CD4-positive, alpha-beta memory T cell (primary cell): ENCODE data around the gene NEK1. TPM values are rescaled to one million over a fixed set of nuclear protein-coding genes. Genes with fewer than 3 reads are reported as not detected.
A peak's percentile ranks its signal among the peaks of the same experiment; 100 is the strongest.

Experiments
- CTCF ChIA-PET: fragments of 350-600 bp; sonication (Branson Sonifier 250); formaldehyde crosslinking; loops from one replicate; lab custom pipeline; 2021; ENCODE audit warnings: inconsistent platforms; ENCODE audit not compliant: partially characterized antibody; lab: Charles Lee
- POLR2A ChIA-PET: fragments of 350-600 bp; sonication (Branson Sonifier 250); formaldehyde crosslinking; loops from one replicate; lab custom pipeline; 2021; ENCODE audit not compliant: partially characterized antibody; lab: Charles Lee
- DNase-seq, 5 donors: peaks; one replicate each; pipeline versions ENCODE4 v3.0.0 to v3.0.0-alpha.2; 2020 to 2022; ENCODE audit warnings: mixed read lengths in 1 of 5
- H3K27ac ChIP-seq: one replicate; pipeline ENCODE4 v1.7.0; 2013; ENCODE audit warnings: low read depth, low read length
- H3K27me3 ChIP-seq: 2 replicates; pipeline ENCODE4 v1.7.0; 2013; ENCODE audit warnings: mild to moderate bottlenecking, low read length, moderate library complexity; ENCODE audit not compliant: insufficient read depth
- H3K36me3 ChIP-seq: 2 replicates; pipeline ENCODE4 v1.7.0; 2013; ENCODE audit warnings: mild to moderate bottlenecking, low read length, moderate library complexity; ENCODE audit not compliant: insufficient read depth
- H3K4me1 ChIP-seq: 2 replicates; pipeline ENCODE4 v1.7.0; 2013; ENCODE audit warnings: mild to moderate bottlenecking, low read length, moderate library complexity; ENCODE audit not compliant: insufficient read depth
- H3K4me3 ChIP-seq, 2 donors: one replicate each; pipeline ENCODE4 v1.7.0; 2013; ENCODE audit warnings: low read length in 2 of 2, mild to moderate bottlenecking in 1 of 2
- H3K9me3 ChIP-seq, 2 donors: one replicate each; pipeline ENCODE4 v1.7.0; 2013; ENCODE audit warnings: low read length in 2 of 2, control low read depth in 1 of 2; ENCODE audit not compliant: control insufficient read depth in 1 of 2
- H3K27ac Mint-ChIP-seq, 7 donors: one replicate each; pipeline ENCODE4 v1.8.0; 2020 to 2021; ENCODE audit warnings: mixed read lengths in 7 of 7, mild to moderate bottlenecking in 6 of 7, inconsistent platforms in 3 of 7, moderate library complexity in 3 of 7
- H3K27me3 Mint-ChIP-seq, 2 donors: one replicate each; pipeline ENCODE4 v1.8.0; 2020 to 2021; ENCODE audit warnings: mixed read lengths in 2 of 2
- H3K36me3 Mint-ChIP-seq, 2 donors: one replicate each; pipeline ENCODE4 v1.8.0; 2020 to 2021; ENCODE audit warnings: mixed read lengths in 2 of 2, inconsistent platforms in 1 of 2, mild to moderate bottlenecking in 1 of 2
- H3K4me1 Mint-ChIP-seq, 4 donors: one replicate each; pipeline ENCODE4 v1.8.0; 2020 to 2021; ENCODE audit warnings: mixed read lengths in 4 of 4, mild to moderate bottlenecking in 1 of 4
- H3K4me3 Mint-ChIP-seq, 8 donors: one replicate each; pipeline ENCODE4 v1.8.0; 2020 to 2021; ENCODE audit warnings: mixed read lengths in 8 of 8, mild to moderate bottlenecking in 7 of 8, moderate library complexity in 6 of 8, inconsistent platforms in 3 of 8
- H3K9me3 Mint-ChIP-seq, 8 donors: one replicate each; pipeline ENCODE4 v1.8.0; 2020 to 2021; ENCODE audit warnings: mixed read lengths in 8 of 8, mild to moderate bottlenecking in 5 of 8, inconsistent platforms in 3 of 8, moderate library complexity in 1 of 8
- intact Hi-C: fragments of 100-400 bp; cut with micrococcal nuclease; formaldehyde crosslinking; loops from one replicate; pipeline ENCODE4 v1.15.1; 2023
- polyA plus RNA-seq, 2 donors: library from polyadenylated mRNA; unstranded; fragments of 300-500 nt; fragmentation: Illumina TruSeq; gene quantifications; one replicate each; pipeline ENCODE4 v1.2.3, GENCODE V29; 2021
- total RNA-seq, 2 experiments: library from RNA; stranded (reverse); gene quantifications; one replicate each; pipeline ENCODE4 v1.2.3, GENCODE V29; 2021

The NEK1 gene
- total and polyA plus RNA-seq, 4 experiments from 2014 or later: 6.1 to 24.1 (median 13.9) TPM

DNA sequence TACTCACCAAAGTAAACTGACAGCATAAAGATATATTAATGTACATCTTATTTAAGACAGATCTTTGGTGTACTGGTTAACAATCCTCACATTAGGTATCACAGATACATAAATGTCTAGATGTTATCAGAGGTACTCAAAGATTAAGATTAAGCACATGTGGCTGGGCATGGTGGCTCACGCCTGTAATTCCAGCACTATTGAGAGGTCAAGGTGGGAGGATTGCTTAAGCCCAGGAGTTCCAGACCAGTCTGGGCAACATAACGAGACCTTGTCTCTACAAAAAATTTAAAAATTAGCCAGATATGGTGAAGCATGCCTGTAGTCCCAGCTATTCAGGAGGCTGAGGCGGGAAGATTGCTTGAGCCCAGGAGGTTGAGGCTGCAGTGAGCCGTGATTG, 195.9 kb downstream of the NEK1 start:
- Histone ChIP-seq H3K9me3 (no peaks in the 10 kb centered on the region), H3K36me3 (no peaks in the 10 kb centered on the region), H3K4me1 (peaks cover 4% of the 10 kb centered on the region), H3K27me3 (no peaks in the 10 kb centered on the region), H3K27ac (no peak overlapping the region), H3K4me3 (no peak overlapping the region)
- H3K4me3 Mint-ChIP-seq: no peak overlapping the region
- no peak for DNase-seq
- peaks cover 14 to 23% of the 10 kb centered on the region in 2 donors for H3K36me3 Mint-ChIP-seq
- no peaks in the 10 kb centered on the region for H3K9me3 Mint-ChIP-seq
- H3K27me3 Mint-ChIP-seq: no peaks in the 10 kb centered on the region
- H3K4me1 Mint-ChIP-seq: peaks cover 0 to 13% (median 7%) of the 10 kb centered on the region in 4 donors
- ChIA-PET POLR2A (no interaction called here), CTCF (no interaction called here)
- intact Hi-C loops: no loop called here
- H3K27ac Mint-ChIP-seq: no peak overlapping the region

DNA sequence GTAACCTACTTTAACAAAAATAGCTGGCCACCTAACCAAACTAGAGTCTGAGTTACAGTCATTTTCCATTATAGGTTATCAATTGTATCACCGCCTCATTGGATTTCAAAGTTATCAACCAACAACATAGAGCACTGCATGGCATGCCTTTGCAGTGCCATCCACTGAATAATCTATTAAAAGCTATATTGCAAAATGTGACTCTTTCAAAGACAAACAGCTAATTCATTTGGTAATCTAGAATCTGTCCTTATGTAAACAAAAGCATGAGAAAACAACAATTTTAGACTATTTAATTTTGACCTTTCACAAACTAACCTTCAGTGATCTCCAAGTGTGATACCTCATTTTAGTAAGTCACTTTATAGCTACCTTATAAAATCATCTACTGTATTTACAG, 197.5 kb downstream of the NEK1 start:
- Mint-ChIP-seq H3K27ac (no peak overlapping the region), H3K4me3 (no peak overlapping the region), H3K27me3 (no peaks in the 10 kb centered on the region), H3K4me1 (peaks cover 13 to 28% (median 15%) of the 10 kb centered on the region in 4 donors), H3K9me3 (no peaks in the 10 kb centered on the region), H3K36me3 (peaks cover 11 to 17% of the 10 kb centered on the region in 2 donors)
- ChIA-PET POLR2A (no interaction called here), CTCF (no interaction called here)
- no peak for DNase-seq
- peaks cover 19% of the 10 kb centered on the region for H3K4me1 ChIP-seq
- intact Hi-C loops: no loop called here
- H3K27me3 ChIP-seq: no peaks in the 10 kb centered on the region
- no peaks in the 10 kb centered on the region for H3K9me3 ChIP-seq
- H3K4me3 ChIP-seq: no peak overlapping the region
- H3K36me3 ChIP-seq: no peaks in the 10 kb centered on the region
- H3K27ac ChIP-seq: no peak overlapping the region

DNA sequence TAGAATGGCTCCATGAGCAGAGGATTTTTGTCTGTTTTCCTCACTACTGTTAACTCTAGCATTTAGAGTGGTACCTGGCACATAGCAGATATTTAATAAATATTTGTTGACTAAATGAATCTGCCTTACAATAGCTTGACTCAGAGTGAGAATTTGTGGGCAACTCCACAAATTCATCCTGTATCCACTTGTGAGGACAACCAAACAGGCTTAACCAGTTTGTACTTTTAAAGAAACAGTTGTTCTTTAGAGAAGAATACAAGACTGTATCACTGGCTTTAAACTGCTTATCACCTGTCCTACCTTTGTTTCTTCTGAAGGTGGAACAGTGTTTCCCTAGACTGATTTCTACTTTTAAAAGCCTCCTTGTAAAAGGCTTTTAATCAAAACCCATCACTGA, 200.3 kb downstream of the NEK1 start:
- POLR2A ChIA-PET: interaction anchor here (1.9 kb wide), 1 partner anchor 402 kb away, joined by 7 read pairs; the partner anchor contains the start of gene CBR4
- no peaks in the 10 kb centered on the region for H3K9me3 ChIP-seq
- Mint-ChIP-seq H3K4me1 (peaks cover 13 to 31% (median 15%) of the 10 kb centered on the region in 4 donors), H3K36me3 (peaks cover 2 to 3% of the 10 kb centered on the region in 2 donors), H3K9me3 (no peaks in the 10 kb centered on the region), H3K27me3 (no peaks in the 10 kb centered on the region), H3K4me3 (no peak overlapping the region), H3K27ac (peak overlapping the region in 5 of 7 donors; percentile 27 to 75 (median 68))
- intact Hi-C loops: no loop called here
- no peak overlapping the region for H3K27ac ChIP-seq
- DNase-seq: no peak
- H3K36me3 ChIP-seq: no peaks in the 10 kb centered on the region
- H3K27me3 ChIP-seq: no peaks in the 10 kb centered on the region
- CTCF ChIA-PET: no interaction called here
- H3K4me3 ChIP-seq: no peak overlapping the region
- peaks cover 22% of the 10 kb centered on the region for H3K4me1 ChIP-seq

DNA sequence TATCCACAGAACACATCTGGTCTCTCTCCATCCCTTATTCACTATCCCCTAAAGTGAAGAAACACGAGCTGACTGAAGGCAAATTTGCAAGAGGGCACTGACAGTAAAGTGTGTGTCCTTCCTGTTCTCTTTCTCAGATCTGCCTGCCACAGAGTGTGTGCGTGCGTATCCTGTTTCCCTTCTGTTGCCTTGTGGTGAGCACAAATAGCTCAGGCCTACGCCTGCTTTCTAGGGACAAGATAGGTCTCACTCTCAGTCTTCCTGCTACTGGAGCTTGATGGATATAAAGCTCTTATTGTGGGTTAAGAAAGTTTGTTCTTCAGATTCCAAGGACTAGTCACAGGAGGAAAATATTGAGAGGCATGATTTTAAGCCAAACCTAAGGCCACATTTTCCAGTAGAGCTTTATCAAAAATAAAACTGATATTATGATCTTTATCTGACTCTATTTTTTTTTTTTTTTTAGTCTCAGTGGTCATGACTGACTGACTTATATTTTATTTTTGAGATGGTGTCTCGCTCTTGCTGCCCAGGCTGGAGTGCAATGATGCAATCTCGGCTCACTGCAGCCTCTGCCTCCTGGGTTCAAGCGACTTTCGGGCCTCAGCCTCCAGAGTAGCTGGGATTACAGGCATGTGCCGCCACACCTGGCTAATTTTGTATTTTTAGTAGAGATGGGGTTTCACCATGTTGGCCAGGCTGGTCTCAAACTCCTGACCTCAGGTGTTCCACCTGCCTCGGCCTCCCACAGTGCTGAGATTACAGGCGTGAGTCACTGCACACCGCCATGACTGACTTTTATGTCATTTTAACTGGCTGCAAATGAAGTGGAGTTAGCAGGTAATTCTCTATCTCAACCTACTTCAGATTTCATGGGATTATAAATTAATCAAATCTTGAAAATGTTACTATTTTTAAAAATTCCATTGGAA, 201.3 kb downstream of the NEK1 start:
- Mint-ChIP-seq H3K36me3 (peaks cover 0 to 1% of the 10 kb centered on the region in 2 donors), H3K9me3 (no peaks in the 10 kb centered on the region), H3K27ac (peak overlapping the region; percentile 15 to 83 (median 59)), H3K4me3 (peak overlapping the region; percentile 2 to 64 (median 46)), H3K4me1 (peaks cover 13 to 31% (median 14%) of the 10 kb centered on the region in 4 donors), H3K27me3 (no peaks in the 10 kb centered on the region)
- Histone ChIP-seq H3K9me3 (no peaks in the 10 kb centered on the region), H3K4me3 (no peak overlapping the region), H3K36me3 (no peaks in the 10 kb centered on the region), H3K27ac (no peak overlapping the region), H3K27me3 (no peaks in the 10 kb centered on the region), H3K4me1 (peaks cover 22% of the 10 kb centered on the region)
- intact Hi-C loops: no loop called here
- CTCF ChIA-PET: no interaction called here
- POLR2A ChIA-PET: interaction anchor here (0.9 to 1.9 kb wide), 4 partner anchors 9 to 401 kb away, joined by 3 to 7 read pairs (median 5); partner anchors contain the start of genes CBR4 and NEK1
- peak; percentile 55 to 69 (median 61) for DNase-seq

DNA sequence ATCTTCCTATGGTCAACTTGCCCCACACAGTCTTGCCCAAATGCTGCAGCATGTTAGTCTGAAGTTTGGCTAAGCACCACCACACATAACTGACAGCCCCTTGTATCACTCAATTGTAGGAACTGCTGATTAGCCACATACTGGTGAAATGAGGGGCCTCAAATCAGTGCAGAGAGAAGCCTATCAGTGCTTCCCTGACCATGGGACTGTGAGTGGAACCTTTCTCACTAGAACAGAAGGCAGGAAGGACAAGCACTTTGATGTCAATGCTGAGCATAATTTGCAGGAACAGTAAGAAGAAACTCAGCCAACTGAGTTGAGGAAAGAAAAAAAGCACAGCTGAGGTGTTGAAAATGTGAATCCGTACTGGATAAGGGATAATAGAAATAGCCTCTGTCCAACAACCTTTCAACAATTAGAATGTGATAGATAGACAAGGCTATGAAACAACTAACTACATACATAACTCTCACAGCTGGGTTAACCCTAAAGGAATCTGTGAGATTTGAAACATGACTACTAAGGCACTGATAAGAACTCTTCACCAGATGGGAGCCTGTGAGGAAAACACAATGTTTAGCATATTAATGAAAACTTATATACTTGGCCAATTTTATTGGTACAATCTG, 205.1 kb downstream of the NEK1 start:
- Mint-ChIP-seq H3K4me1 (peaks cover 8 to 25% (median 12%) of the 10 kb centered on the region in 4 donors), H3K27ac (peak overlapping the region in 1 of 7 donors; percentile 41), H3K27me3 (no peaks in the 10 kb centered on the region), H3K9me3 (no peaks in the 10 kb centered on the region), H3K36me3 (peaks cover 7 to 10% of the 10 kb centered on the region in 2 donors), H3K4me3 (no peak overlapping the region)
- Histone ChIP-seq H3K9me3 (no peaks in the 10 kb centered on the region), H3K4me3 (no peak overlapping the region), H3K4me1 (peaks cover 22% of the 10 kb centered on the region), H3K27me3 (no peaks in the 10 kb centered on the region), H3K36me3 (peaks cover 5% of the 10 kb centered on the region), H3K27ac (no peak overlapping the region)
- intact Hi-C loops: no loop called here
- CTCF ChIA-PET: no interaction called here
- no peak for DNase-seq
- POLR2A ChIA-PET: no interaction called here

DNA sequence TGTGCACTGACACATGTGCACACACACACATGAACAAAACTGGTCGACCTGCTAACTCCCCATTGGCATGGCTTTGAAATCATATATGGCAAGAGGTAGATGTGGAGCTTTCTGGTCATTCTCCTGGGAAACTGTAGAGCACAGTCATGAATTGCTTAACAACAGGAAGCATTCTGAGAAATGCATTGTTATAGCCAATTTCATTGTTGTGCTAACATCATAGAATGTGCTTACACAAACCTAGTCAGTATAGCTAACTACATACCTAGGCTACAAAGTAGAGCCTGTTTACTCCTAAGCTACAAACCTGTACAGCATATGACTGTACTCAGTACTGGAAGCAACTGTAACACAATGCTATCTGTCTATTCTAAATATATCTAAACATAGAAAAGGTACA, 207.4 kb downstream of the NEK1 start:
- H3K36me3 Mint-ChIP-seq: peaks cover 20 to 25% of the 10 kb centered on the region in 2 donors
- CTCF ChIA-PET: no interaction called here

DNA sequence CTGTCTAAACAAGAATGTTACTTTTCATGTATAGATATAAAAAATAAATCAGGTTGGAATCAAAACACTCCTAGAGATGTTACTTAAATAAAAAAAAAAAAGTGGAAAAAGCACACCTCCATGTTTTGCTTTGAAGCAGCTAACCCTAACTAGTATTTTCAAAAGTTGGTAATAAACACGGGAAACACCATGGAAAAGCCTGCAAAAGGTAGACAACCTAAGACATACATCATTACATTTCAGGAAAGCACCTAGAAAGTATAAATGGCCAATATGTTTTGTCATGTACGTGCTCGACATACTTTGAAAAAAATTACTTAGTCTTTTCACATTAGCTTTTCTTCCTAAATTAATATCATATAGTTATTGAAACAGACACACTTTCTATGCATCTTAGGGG, 211.6 kb downstream of the NEK1 start:
- no peaks in the 10 kb centered on the region for H3K27me3 Mint-ChIP-seq
- H3K4me1 Mint-ChIP-seq: no peaks in the 10 kb centered on the region
- H3K27ac ChIP-seq: no peak overlapping the region
- peaks cover 34 to 36% of the 10 kb centered on the region in 2 donors for H3K36me3 Mint-ChIP-seq
- H3K4me1 ChIP-seq: no peaks in the 10 kb centered on the region
- intact Hi-C loops: no loop called here
- no peaks in the 10 kb centered on the region for H3K9me3 Mint-ChIP-seq
- no peak overlapping the region for H3K4me3 Mint-ChIP-seq
- no peaks in the 10 kb centered on the region for H3K9me3 ChIP-seq
- H3K27ac Mint-ChIP-seq: no peak overlapping the region
- H3K4me3 ChIP-seq: no peak overlapping the region
- peaks cover 5% of the 10 kb centered on the region for H3K36me3 ChIP-seq
- DNase-seq: no peak
- ChIA-PET POLR2A (no interaction called here), CTCF (no interaction called here)
- no peaks in the 10 kb centered on the region for H3K27me3 ChIP-seq

More for the DNA sequence above, 207.4 kb downstream of the NEK1 start:
- no peak overlapping the region for H3K4me3 ChIP-seq
- H3K27me3 ChIP-seq: no peaks in the 10 kb centered on the region
- H3K4me3 Mint-ChIP-seq: no peak overlapping the region
- no peak for DNase-seq
- H3K4me1 ChIP-seq: peaks cover 3% of the 10 kb centered on the region
- H3K4me1 Mint-ChIP-seq: peaks cover 0 to 4% (median under 1%) of the 10 kb centered on the region in 4 donors
- intact Hi-C loops: no loop called here
- POLR2A ChIA-PET: no interaction called here
- no peaks in the 10 kb centered on the region for H3K9me3 Mint-ChIP-seq
- peaks cover 5% of the 10 kb centered on the region for H3K36me3 ChIP-seq
- no peaks in the 10 kb centered on the region for H3K9me3 ChIP-seq
- H3K27ac Mint-ChIP-seq: no peak overlapping the region
- H3K27ac ChIP-seq: no peak overlapping the region
- no peaks in the 10 kb centered on the region for H3K27me3 Mint-ChIP-seq
